Stimulated activated CD4-positive, alpha-beta T cell treated with anti-CD3 and anti-CD28 coated beads, Interleukin-15, amount 100 ng/mL, for 48 hours (primary cell): ENCODE data around the gene NAGPA.

ENCODE experiments used
- DNase-seq, 2 donors: peaks; one replicate each; pipeline ENCODE4 v3.0.0-alpha.2; 2020; ENCODE audit warnings: low read depth in 2 of 2

NAGPA gene

DNA sequence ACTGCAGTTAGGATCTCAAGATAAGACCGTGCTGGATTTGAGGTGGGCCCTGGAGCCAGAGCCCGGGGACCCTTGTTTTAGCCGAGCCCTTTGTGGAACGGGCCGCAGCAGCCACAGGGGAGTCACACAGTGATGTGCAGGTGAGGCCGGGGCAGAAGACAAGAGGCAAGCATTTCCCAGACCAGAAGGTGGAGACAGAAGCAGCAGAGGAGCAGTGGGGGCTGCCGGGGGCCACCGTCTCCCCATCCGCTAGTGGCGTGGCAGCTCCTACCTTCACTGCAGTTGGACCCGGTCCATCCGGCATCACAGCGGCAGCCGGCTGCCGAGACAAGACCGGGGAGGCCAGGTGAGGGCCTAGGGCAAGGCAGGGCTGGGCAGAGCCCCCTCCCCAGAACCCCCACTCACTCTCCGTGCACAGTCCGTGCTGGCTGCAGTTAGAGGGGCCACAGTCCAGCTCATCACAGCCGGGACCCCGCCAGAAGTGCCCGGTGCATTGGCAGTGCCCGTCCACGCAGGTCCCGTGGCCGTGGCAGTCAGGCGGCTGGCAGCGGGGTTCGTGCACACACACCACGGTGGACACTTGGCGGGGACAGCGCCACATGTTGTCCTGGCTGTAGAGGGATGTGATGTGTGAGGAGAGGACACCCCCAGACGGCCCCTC, 6.0 kb downstream of the NAGPA start:
- no peak for DNase-seq

DNA sequence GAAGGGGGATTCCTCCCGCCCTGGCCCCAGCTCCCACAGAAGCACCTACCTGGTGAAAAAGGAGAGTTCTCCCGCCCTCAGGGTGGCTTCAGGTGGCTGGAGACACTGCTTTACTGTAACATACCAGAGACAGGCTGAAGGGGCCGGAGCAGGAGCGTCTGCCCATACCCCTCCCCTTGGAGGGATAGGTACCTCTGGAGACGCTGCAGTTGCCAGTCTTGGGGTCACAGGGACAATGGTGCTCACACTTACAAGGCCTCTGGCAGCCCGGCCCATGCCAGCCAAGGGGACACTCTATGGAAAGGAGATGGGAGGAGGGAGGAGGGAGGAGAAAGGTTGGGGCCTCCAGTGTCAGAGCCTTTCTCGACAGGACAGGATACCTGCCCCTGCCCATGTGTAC, 6.6 kb downstream of the NAGPA start:
- no peak for DNase-seq

DNA sequence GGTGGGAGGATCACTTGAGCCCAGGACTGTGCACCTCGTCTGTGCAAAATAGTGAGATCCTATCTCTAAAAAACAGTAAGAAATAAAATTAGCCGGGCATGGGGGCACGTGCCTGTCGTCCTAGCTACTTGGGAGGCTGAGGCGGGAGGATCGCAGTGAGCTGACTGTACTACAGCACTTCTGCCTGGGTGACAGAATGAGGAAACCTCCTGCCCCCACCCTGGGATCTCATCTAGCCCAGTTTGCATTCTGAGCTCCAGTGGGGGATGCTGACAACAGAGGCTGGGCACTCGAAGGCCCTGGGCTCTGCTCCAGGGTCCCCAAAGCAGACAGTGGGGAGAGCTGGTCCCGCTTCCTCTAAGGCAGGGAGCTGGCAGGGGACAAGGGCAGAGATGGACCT, 7.1 kb downstream of the NAGPA start:
- no peak for DNase-seq

DNA sequence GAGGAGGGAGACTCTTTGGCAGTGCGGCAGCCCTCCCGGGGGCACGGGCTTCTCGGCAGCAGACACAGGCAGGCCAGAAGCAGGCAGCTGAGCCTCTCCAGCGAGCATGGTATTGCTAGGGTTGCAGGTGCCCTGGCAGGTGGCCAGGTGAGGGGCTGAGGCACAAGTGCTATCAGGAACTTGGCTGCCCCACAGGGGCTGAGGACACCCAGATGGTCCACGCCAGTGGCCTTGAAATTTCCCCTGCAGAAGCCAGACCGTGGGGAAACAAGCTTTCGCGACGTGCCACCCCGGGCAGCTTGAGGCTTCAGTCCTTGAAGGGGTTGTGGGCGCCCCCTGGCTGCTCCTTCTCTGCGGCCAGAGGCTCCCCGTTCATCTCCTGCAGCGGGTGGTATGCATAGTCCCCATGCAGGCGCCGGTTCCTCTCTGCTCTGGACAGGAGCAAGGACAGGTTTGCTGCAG, 8.5 kb downstream of the NAGPA start:
- DNase-seq, result no peak

DNA sequence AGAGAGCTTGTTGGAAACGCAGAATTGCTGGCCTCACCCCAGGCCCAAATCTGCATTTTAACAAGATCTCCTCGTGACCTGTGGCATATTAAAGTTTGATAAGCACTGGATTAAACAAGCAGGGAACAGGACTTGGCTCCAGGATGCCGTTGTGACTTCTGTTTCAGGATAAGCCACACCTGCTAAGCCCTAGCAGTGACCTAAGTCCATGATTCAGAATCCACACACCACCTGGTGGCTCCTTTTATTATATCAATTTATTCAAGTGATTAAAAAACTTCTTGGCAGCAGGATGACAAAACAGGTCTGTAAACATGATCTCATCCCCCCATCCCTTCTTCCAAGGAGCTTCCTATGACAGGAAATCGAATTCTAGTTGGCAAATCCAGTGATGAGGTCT, 9.1 kb downstream of the NAGPA start:
- no peak for DNase-seq

DNA sequence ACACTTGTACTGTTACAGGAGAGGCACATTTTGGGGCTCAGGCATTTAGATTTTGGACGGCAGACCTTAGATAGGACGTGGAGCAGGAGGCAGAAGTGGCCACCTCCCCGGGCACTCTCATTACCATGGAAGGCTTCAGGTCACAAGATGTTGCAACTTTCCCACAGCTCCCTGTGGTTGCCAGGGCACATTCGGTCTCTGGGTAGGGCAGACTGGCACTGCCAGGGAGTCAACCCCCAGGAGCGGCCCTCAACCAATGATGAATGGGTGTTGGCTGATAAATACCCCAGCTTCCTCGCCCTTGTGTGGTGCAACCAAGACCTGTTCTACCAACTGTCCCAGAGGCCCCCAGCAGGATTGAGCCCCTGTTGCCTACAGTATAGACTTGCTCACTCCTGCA, 11.2 kb downstream of the NAGPA start:
- DNase-seq, result no peak

DNA sequence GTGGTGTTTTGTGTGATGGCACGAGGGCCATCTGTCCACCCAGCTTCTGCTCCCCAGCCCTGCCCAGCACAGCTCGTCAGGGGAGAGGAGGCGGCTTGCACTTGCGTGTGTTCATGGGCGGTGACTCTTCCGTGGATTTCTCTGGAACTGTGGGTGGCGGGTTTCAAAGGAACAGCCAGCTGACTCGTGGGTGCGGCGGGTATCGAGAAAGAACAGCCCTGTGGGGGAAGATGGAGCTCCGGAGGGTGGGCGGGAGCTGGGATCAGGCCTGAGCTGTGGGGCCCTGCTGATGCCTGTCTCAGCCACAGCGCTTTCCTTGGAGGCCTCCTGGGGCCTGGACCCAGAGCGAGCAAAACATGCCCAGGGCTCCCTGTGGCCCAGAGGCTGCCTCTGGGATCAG, 13.2 kb downstream of the NAGPA start:
- DNase-seq, result no peak

DNA sequence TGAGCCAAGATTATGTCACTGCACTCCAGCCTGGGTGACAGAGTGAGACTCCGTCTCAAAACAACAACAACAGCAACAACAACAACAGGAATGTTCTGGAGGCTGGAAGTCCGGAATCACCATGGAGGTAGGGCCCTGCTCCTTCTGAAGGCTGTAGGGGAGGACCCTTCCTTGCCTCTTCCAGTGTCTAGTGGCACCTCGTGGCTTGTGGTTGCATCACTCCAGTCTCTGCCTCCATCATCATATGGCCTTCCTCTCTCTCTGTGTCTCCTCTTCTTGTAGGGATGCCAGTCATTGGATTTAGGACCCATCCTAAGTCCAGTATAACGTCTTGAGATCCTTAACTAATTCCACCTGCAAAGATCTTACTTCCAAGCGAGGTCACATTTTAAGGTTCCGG, 14.0 kb downstream of the NAGPA start:
- no peak for DNase-seq

DNA sequence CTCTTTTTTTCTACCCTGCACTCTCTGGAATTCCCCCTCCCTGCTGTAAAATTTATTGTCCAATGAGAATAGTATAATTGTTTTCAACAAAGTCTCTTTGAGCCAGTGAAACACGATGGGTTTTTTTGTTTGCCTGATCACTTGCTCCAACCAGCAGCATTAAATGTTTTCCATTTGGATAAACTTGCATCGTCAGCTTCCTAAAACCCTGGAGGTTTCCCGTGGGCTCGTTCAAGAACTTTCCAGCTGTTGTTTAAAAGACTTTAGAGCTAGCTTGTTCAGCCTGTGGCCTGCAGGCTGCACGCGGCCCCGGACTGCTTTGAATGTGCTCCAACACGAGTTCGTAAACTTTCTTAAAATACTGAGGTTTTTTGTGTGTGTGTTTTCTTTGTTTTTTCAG, 14.9 kb downstream of the NAGPA start:
- no peak for DNase-seq

DNA sequence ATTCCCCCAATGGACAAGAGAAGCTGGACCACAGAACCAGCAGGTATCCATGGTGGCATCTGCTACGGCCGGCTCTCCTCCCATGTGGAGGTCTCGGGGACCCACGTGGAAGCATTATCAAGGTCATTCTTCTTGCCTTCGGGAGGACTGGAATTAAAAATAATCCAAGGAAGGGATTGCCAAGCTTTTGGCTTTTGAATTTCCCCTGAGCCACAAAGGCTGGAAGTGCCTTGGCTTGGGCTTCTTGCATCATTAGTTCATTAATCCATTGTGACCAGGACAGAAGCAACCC, 16.1 kb downstream of the NAGPA start:
- no peak for DNase-seq

DNA sequence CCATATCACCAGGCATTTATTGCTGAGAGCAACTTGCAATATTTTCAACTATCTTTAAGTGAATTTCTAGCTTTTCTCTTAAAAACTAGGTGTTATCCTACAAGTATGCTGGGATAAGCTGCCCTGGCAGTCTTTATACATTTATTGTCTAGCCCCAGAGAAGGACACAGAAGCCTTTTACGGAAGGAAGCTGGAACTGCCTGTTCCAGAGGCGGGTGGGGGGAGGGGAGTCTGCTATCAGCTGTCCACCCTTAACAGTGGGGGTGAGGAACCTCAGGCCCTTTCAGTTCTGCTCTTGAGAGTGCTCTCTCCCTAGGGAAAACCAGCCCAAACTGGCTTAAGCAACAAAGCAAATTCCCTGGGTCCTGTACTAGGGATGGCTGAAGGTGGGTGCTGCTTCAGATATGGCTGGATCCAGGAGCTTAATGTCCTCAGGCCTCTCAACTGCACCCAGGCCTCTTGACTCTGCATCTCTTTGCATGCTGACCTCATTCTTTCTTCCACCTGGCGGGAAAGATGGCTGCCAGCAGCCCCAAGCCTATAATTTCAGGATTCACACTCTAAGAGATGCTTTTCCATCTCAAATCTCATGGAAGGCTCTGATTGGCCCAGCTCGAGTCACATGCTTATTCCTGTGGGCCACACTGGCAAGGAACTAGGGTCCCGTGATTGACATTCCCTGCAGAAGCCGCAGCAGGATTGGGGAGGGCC, 16.6 kb downstream of the NAGPA start:
- no peak for DNase-seq

DNA sequence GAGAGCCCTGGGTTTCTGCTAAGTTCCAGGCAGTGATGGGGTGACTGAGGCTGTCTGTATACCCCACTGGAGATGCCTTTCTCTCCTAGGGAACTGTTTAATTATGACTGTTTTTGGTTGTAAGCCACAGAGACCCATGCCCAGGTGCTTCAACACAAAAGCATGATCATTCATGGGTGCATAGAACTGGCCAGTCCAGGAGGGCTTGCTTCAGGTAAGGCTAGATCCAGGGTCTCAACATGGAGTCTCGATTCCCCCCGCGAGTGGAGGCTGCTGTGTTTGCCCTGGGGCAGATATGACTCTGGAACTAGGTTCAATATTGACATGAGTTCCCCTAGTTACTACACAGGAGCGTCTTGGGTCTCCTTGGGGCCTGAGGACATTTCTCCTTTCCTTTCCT, 17.8 kb downstream of the NAGPA start:
- DNase-seq, result no peak

DNA sequence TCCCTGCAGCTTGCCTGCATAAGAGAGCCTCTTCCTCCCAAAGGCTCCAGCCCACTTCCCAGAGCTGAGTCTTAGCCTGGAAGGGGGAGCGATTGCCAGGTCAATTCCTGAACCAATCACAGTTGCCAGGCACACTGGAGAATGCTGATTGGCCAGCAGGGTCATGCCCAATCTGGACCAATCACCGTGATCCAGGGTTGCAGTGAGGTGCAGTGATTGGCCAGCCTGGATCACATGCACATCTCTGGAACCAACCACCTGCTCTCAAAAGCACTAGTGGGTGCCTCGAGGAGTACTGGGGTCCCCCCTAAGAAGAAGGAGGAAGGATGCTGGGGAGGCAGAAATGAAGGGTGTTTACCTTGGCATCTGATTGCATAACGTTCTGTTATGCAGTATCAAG, 18.4 kb downstream of the NAGPA start:
- DNase-seq, result no peak

DNA sequence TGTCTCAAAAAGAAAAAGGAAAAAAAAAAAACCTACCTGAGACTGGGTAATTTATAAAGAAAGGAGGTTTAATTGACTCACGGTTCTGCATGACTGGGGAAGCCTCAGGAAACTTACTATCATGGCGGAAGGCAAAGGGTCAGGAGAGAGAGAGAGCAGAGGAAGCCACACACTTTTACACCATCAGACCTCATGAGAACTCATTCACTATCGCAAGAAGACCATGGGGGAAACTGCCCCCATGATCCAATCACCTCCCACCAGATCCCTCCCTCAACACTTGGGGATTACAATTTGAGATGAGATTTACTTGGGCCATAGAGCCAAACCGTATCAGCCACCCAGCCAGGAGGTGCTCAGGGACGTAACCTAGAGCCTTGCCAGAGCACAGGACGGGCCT, 20.8 kb downstream of the NAGPA start:
- DNase-seq, result no peak

DNA sequence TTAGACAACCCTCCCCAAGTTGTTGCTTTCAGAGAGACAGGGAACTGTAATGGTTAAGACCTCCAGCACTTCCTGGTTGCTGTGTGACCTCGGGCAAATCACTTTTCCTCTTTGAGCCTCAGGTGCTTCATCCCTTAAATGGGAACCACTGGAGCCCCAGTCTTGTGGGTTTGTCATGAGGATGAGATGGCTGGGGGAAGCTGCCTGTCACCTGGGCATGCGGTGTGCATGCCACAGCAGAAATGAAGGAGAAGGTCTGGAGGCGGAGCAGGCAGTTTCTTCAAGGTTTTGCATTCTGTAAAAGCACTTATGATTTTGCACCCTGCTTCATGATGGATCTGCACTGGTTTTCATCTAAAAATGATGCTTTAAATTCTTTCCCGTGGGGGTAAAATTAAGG, 22.1 kb downstream of the NAGPA start:
- no peak for DNase-seq

DNA sequence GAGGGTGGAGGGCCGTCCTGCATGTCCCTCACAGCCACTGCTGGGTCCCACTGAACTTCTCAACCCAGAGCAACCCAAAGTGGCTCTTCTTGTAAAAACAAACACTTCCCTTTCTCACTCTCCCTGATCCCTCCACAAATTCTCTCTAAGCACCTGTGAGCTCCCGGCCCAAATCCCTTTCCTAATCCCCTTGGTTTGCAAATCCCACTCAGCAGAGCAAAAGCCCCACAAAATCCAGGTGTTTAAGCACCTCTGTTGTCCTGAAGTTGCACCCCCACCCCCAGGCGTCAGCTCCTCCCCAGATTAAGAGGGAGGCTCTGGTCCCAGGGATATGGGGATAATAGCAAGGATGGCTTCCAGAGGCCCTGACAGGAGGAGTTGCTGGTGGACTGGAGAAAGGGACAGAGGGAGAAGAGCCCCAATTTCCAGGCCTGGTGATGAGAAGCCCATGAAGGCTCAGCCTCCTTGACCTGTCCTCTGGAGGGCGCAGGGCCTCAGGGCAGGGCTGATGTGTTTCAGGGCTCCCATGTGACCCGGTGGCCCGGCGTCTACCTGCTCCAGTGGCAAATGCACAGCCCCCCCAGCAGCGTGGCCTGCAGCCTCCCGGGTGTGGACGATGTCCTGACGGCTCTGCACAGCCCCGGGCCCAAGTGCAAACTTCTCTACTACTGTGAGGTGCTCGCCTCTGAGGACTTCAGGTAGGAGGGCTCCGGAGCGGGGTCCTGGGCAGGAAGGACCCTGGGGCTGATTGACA, 23.0 kb downstream of the NAGPA start:
- DNase-seq, result no peak

DNA sequence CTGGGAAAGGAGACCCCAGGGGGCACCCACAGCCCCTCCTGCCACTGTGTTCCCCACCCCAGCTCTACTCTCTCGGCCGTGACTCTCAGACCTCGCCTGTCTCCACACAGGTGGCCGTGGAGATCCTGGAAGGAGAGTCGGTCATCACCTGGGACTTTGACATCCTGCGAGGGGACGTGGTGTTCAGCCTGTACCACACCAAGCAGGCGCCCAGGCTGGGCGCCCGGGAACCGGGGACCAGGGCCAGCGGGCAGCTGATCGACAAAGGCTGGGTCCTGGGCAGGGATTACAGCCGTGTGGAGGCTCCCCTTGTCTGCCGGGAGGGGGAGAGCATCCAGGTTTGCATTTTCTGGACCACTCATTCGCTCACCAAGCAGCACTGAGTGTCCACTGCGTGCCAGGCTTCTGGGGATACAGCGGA, 25.4 kb downstream of the NAGPA start:
- no peak for DNase-seq

DNA sequence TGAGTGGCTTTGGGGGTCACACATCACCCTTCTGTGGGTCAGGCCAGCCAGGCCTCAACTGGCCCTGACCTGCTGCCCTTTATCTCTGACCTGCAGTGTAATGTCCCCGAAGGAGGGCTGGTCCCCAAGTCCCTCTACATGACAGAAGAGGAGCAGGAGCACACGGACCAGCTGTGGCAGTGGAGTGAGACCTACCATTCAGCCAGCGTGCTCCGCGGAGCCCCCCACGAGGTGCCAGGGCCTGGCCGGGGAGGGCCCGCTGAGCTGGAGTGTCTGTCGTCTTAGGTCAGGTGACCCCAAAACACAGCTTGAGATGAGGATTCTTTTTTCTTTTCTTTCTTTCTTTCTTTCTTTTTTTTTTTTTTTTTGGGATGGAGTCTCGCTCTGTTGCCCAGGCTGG, 26.5 kb downstream of the NAGPA start:
- no peak for DNase-seq

DNA sequence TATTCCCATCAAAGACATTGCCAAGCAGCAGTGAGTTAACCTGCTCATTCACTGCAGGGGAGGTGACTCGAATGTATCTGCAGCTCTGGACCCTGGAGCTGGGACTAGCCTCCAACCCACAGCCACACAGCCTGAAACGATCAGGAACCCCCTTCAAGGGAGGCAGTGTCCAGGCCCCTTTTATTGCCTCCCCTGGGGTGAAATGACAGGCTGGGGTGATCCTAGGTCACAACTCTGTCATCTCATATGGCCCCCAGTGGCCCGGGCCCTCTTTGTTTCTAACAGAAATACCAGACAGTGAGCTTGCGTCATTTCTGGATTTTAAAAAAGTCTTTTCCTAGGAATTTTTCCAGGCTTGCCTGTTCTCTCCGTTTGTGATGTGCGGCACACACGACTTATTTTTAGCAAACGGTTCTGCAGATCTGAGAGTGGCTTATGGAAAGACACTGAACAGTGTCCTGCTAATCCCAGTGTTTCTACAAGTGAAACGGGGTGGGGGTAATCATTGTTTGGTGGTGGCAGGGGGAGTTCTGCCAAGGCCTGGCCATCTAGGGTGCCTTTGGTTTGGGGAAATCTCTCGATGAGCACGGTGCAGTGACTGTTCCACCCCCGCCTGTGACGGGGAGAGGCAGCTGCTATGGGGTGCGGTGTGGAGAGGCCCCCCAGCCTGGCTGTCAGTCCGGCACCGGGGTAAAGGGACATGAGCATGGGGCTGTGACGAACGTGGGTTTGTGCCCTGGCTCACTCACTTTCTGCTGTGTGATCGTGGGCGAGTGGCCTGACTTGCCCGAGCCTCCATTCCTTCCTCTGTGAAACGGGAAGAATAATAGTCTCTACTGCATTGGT, 27.2 kb downstream of the NAGPA start:
- no peak for DNase-seq

DNA sequence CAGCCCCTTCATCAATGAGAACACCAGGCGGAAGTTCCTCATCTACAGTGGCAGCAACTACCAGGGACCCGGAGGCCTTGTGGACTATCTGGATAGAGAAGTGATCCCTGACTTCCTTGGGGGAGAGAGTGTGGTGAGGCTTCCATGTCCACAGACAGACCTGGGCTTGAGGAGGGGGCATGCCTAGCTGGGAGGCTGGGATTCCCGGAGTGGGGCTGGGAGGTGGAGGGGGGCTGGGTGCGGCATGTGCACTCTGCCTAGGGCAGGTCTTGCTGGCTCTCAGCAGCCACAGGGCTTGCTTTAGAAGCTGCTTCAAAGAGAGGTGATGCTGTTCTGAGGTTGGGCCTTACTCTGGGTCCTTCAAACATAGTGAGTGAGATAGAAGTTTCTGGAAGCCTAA, 27.8 kb downstream of the NAGPA start:
- DNase-seq, result no peak

DNA sequence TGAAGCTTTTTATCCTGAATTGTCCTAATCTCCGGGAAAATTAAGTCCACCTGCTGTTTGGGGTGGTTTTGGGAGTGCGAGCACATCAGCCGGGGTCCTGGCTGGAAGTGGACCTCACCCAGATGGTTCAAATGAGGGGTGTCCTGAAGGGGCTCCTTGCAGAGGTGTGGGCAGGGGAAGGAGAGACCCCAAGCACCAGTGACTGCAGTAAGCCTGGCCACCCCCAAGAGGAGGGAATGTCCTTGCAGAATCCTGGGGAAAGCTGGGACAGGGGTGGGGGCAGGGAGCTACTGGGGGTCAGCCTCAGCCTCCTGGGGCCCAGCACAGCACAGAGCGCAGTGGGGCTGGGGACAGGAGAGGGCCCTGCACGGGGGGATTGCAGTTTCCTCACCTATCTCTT, 29.4 kb downstream of the NAGPA start:
- DNase-seq, result no peak

DNA sequence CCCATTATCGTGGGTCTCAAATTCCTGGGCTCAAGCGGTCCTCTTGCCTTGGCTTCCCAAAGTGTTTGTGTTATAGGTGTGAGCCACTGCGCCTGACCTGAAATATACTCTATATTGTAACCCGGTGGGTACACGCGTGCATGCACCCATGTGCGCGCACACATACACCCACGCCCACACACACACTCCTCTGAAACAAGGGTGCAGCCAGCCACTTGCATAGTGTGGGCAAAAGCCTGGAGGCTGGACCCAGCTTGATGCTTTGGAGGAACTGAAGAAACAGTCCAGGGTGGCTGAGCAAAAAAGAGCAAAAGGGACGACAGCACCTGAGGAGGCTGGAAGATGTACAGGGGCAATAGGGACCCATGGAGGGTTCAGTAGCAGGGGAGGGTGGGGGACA, 29.9 kb downstream of the NAGPA start:
- DNase-seq, result no peak
